ENCODE results near the gene TMEM163.

Gene TMEM163

GRCh38 chr2:134583462-134583861, 135.3 kb downstream of the TMEM163 start:
- no peak overlapping the region for H3K27ac ChIP-seq
- no peak for DNase-seq (ENCODE audit: low spot score)
- H3K4me3 ChIP-seq = no peak overlapping the region
- TF ChIP-seq CTCF (IDR thresholded peaks at IDR 0.05) = no peak

GRCh38 chr2:134582547-134582899, 136.3 kb downstream of the TMEM163 start:
- no peak for TF ChIP-seq CTCF (IDR thresholded peaks at IDR 0.05)
- Histone ChIP-seq H3K4me3 (no peak overlapping the region), H3K27ac (no peak overlapping the region)
- no peak for DNase-seq (ENCODE audit: low spot score)

GRCh38 chr2:134581877-134582546, 136.8 kb downstream of the TMEM163 start:
- no peak for TF ChIP-seq CTCF (IDR thresholded peaks at IDR 0.05)
- DNase-seq (ENCODE audit: low spot score) = no peak
- Histone ChIP-seq H3K4me3 (no peak overlapping the region), H3K27ac (no peak overlapping the region)

GRCh38 chr2:134578316-134578715, 140.5 kb downstream of the TMEM163 start:
- DNase-seq (ENCODE audit: low spot score) = no peak
- H3K4me3 ChIP-seq = no peak overlapping the region
- TF ChIP-seq CTCF (IDR thresholded peaks at IDR 0.05) = no peak
- no peak overlapping the region for H3K27ac ChIP-seq

- no peak for TF ChIP-seq CTCF (IDR thresholded peaks at IDR 0.05)
- H3K4me3 ChIP-seq = no peak overlapping the region
- no peak for DNase-seq (ENCODE audit: low spot score)
- no peak overlapping the region for H3K27ac ChIP-seq
Measured at GRCh38 chr2:134576478-134576877, 142.3 kb downstream of the TMEM163 start.

GRCh38 chr2:134575888-134576287, 142.9 kb downstream of the TMEM163 start:
- DNase-seq (ENCODE audit: low spot score) = no peak
- H3K27ac ChIP-seq = no peak overlapping the region
- TF ChIP-seq CTCF (IDR thresholded peaks at IDR 0.05) = no peak
- H3K4me3 ChIP-seq = no peak overlapping the region

- no peak for DNase-seq (ENCODE audit: low spot score)
- no peak for TF ChIP-seq CTCF (IDR thresholded peaks at IDR 0.05)
- H3K27ac ChIP-seq = no peak overlapping the region
Measured at GRCh38 chr2:134574611-134575330, 144.0 kb downstream of the TMEM163 start.

More at GRCh38 chr2:134574611-134575330, 144.0 kb downstream of the TMEM163 start:
- no peak overlapping the region for H3K4me3 ChIP-seq
